ENCODE data around the gene TMEM179. TPM values are rescaled to one million over a fixed set of nuclear protein-coding genes. Genes with fewer than 3 reads are reported as not detected.

TMEM179 gene
- total and polyA plus RNA-seq, 4 donors: 0.08 to 0.12 (median 0.10) TPM; not detected in 1

- peak; percentile 54 to 72 (median 56) for DNase-seq
- Histone ChIP-seq H3K9ac (ENCODE audit: insufficient read depth in 1 of 2, low read length in 2 of 2) (no peak overlapping the region), H3K27ac (ENCODE audit: low read depth in 1 of 2, low read length in 1 of 2) (no peak overlapping the region), H3K4me3 (no peak overlapping the region), H3K36me3 (ENCODE audit: control insufficient read depth in 4 of 4, insufficient read depth in 4 of 4, low read length in 4 of 4) (no peaks in the 10 kb centered on the region), H3K27me3 (ENCODE audit: control insufficient read depth in 3 of 3, insufficient read depth in 3 of 3, low read length in 2 of 3) (peaks cover 0 to 5% (median 2%) of the 10 kb centered on the region in 3 donors), H3K4me1 (ENCODE audit: control insufficient read depth in 5 of 5, insufficient read depth in 5 of 5, low read length in 5 of 5) (peaks cover 0 to 87% (median 4%) of the 10 kb centered on the region in 5 donors), H3K9me3 (ENCODE audit: control insufficient read depth in 4 of 4, insufficient read depth in 3 of 4, low read length in 3 of 4) (peaks cover 0 to 2% (median 0%) of the 10 kb centered on the region in 4 donors)
- WGBS, 2 donors: 57 to 76% methylated on average over 9 of the region's 9 CpGs
- TF ChIP-seq CTCF (IDR thresholded peaks at IDR 0.05; ENCODE audit: control extremely low read depth, extremely low read depth): no peak
- no peak for ATAC-seq (ENCODE audit: insufficient read depth, low FRiP score)
These were observed 27.6 kb downstream of the TMEM179 start for GRCh38 chr14:104576970-104577332.

GRCh38 chr14:104576232-104576969 is 28.2 kb downstream of the TMEM179 start:
- Histone ChIP-seq H3K27ac (ENCODE audit: low read depth in 1 of 2, low read length in 1 of 2) (no peak overlapping the region), H3K9ac (ENCODE audit: insufficient read depth in 1 of 2, low read length in 2 of 2) (no peak overlapping the region), H3K4me1 (ENCODE audit: control insufficient read depth in 5 of 5, insufficient read depth in 5 of 5, low read length in 5 of 5) (peaks cover 0 to 89% (median 4%) of the 10 kb centered on the region in 5 donors), H3K27me3 (ENCODE audit: control insufficient read depth in 3 of 3, insufficient read depth in 3 of 3, low read length in 2 of 3) (peaks cover 0 to 5% (median 2%) of the 10 kb centered on the region in 3 donors), H3K9me3 (ENCODE audit: control insufficient read depth in 4 of 4, insufficient read depth in 3 of 4, low read length in 3 of 4) (peaks cover 0 to 2% (median 0%) of the 10 kb centered on the region in 4 donors), H3K4me3 (no peak overlapping the region), H3K36me3 (ENCODE audit: control insufficient read depth in 4 of 4, insufficient read depth in 4 of 4, low read length in 4 of 4) (no peaks in the 10 kb centered on the region)
- ATAC-seq (ENCODE audit: insufficient read depth, low FRiP score): no peak
- no peak for DNase-seq
- WGBS, 2 donors: 66 to 72% methylated on average over 15 to 16 of the region's 16 CpGs
- no peak for TF ChIP-seq CTCF (IDR thresholded peaks at IDR 0.05; ENCODE audit: control extremely low read depth, extremely low read depth)

- 80 to 90% methylated on average over 31 of the region's 31 CpGs for WGBS, 2 donors
These were observed 29.5 kb downstream of the TMEM179 start for GRCh38 chr14:104574978-104575583.

More at GRCh38 chr14:104574978-104575583, 29.5 kb downstream of the TMEM179 start:
- Histone ChIP-seq H3K4me1 (ENCODE audit: control insufficient read depth in 5 of 5, insufficient read depth in 5 of 5, low read length in 5 of 5) (peaks cover 0 to 82% (median 3%) of the 10 kb centered on the region in 5 donors), H3K27me3 (ENCODE audit: control insufficient read depth in 3 of 3, insufficient read depth in 3 of 3, low read length in 2 of 3) (peaks cover 0 to 5% (median 2%) of the 10 kb centered on the region in 3 donors), H3K9me3 (ENCODE audit: control insufficient read depth in 4 of 4, insufficient read depth in 3 of 4, low read length in 3 of 4) (peaks cover 0 to 2% (median 0%) of the 10 kb centered on the region in 4 donors), H3K36me3 (ENCODE audit: control insufficient read depth in 4 of 4, insufficient read depth in 4 of 4, low read length in 4 of 4) (no peaks in the 10 kb centered on the region), H3K27ac (ENCODE audit: low read depth in 1 of 2, low read length in 1 of 2) (no peak overlapping the region), H3K9ac (ENCODE audit: insufficient read depth in 1 of 2, low read length in 2 of 2) (no peak overlapping the region), H3K4me3 (no peak overlapping the region)
- ATAC-seq (ENCODE audit: insufficient read depth, low FRiP score) (no peak), DNase-seq (no peak)
- TF ChIP-seq CTCF (IDR thresholded peaks at IDR 0.05; ENCODE audit: control extremely low read depth, extremely low read depth): no peak
